HEK293T (cell line): Measurements from ENCODE around the gene IBSP.

Experiments used
- BHLHE40 ChIP-seq: fragments of 450-650 bp; IDR thresholded peaks from 2 replicates; pipeline ENCODE4 v1.6.1; 2016; ENCODE audit warnings: mild to moderate bottlenecking, moderate library complexity, borderline replicate concordance
- CTBP1 ChIP-seq: fragments of 450-650 bp; IDR thresholded peaks from 2 replicates; pipeline ENCODE4 v1.6.1; 2016; ENCODE audit warnings: borderline replicate concordance
- ELF4 ChIP-seq: fragments of 450-650 bp; IDR thresholded peaks from 2 replicates; pipeline ENCODE4 v1.6.1; 2017; ENCODE audit warnings: antibody characterized with exemption
- FOXA1 ChIP-seq: fragments of 450-650 bp; IDR thresholded peaks from 2 replicates; pipeline ENCODE4 v1.6.1; 2016; ENCODE audit warnings: mild to moderate bottlenecking
- FOXK2 ChIP-seq: fragments of 450-650 bp; IDR thresholded peaks from 2 replicates; pipeline ENCODE4 v1.6.1; 2016; ENCODE audit warnings: mild to moderate bottlenecking
- FOXM1 ChIP-seq: fragments of 450-650 bp; IDR thresholded peaks from 2 replicates; pipeline ENCODE4 v1.6.1; 2017; ENCODE audit warnings: mild to moderate bottlenecking, borderline replicate concordance
- HDGF ChIP-seq: fragments of 450-650 bp; IDR thresholded peaks from 2 replicates; pipeline ENCODE4 v1.6.1; 2017; ENCODE audit warnings: antibody characterized with exemption, borderline replicate concordance
- L3MBTL2 ChIP-seq: fragments of 450-650 bp; conservative IDR thresholded peaks from 2 replicates; pipeline ENCODE4 v1.6.1; 2016; ENCODE audit warnings: mild to moderate bottlenecking
- NFRKB ChIP-seq: fragments of 450-650 bp; IDR thresholded peaks from 2 replicates; pipeline ENCODE4 v1.6.1; 2016; ENCODE audit warnings: mild to moderate bottlenecking, moderate library complexity
- PKNOX1 ChIP-seq: fragments of 450-650 bp; IDR thresholded peaks from 2 replicates; pipeline ENCODE4 v1.6.1; 2016
- SP1 ChIP-seq: fragments of 450-650 bp; IDR thresholded peaks from 2 replicates; pipeline ENCODE4 v1.6.1; 2017
- TARDBP ChIP-seq: fragments of 450-650 bp; IDR thresholded peaks from 2 replicates; pipeline ENCODE4 v1.6.1; 2016
- ZNF384 ChIP-seq: fragments of 450-650 bp; IDR thresholded peaks from 2 replicates; pipeline ENCODE4 v1.6.1; 2016

DNA sequence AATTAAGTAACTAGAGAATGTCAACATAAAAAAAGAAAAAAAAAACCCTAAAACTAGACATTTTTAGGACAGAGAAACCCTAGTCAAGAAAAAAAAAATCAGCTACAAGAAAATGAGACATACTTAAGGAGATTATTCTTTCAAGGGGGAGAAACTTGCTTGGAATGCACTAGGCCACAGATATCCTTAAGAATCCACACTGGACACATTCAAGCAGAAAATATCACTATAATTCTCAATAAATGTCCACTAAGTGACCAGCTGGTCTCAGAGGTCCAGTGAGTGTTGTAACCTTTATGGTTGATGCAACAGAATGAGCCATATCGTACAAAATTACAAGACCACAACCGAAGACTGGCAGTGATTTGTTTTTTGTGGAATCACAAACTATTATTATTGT, 15.6 kb upstream of the IBSP start:
- TF ChIP-seq FOXM1: no peak
- TF ChIP-seq TARDBP: no peak
- no peak for TF ChIP-seq FOXA1
- no peak for TF ChIP-seq PKNOX1
- TF ChIP-seq HDGF: no peak
- TF ChIP-seq CTBP1: no peak
- no peak for TF ChIP-seq ELF4
- no peak for TF ChIP-seq SP1
- TF ChIP-seq FOXK2: no peak
- no peak for TF ChIP-seq NFRKB
- no peak for TF ChIP-seq L3MBTL2
- no peak for TF ChIP-seq BHLHE40
- TF ChIP-seq ZNF384: no peak
